Measurements from ENCODE around the gene SCCPDH.

DNA sequence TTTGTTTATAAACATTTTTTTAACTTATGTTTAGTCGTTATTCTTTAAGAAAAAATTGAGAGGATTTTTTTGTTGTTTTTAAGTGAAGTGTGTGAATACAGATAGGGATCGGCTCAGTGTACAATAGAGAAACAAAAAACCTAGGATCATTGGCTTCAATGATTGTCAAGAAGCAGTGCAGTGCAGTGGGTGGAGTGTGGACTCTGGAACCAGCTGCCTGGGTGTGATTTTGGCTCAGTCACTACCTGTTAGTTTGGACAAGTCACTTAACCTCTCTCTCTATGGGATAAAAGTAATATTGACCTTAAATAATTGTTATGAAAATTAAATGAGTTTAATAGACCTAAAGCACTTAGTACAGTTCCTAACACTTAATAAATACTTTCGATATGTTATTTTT, 41.3 kb downstream of the SCCPDH start:
- no peak for TF ChIP-seq FOXM1 (IDR thresholded peaks at IDR 0.05; ENCODE audit: borderline replicate concordance)
- no peak for TF ChIP-seq FOXK2 (IDR thresholded peaks at IDR 0.05)
- no peak for TF ChIP-seq SUZ12 (IDR thresholded peaks at IDR 0.05)
- no peak for TF ChIP-seq ARNT (IDR thresholded peaks at IDR 0.05)
- no peak for TF ChIP-seq SP1 (IDR thresholded peaks at IDR 0.05)
- no peak for TF ChIP-seq FOXA1 (IDR thresholded peaks at IDR 0.05)
- TF ChIP-seq, protein P1, sequence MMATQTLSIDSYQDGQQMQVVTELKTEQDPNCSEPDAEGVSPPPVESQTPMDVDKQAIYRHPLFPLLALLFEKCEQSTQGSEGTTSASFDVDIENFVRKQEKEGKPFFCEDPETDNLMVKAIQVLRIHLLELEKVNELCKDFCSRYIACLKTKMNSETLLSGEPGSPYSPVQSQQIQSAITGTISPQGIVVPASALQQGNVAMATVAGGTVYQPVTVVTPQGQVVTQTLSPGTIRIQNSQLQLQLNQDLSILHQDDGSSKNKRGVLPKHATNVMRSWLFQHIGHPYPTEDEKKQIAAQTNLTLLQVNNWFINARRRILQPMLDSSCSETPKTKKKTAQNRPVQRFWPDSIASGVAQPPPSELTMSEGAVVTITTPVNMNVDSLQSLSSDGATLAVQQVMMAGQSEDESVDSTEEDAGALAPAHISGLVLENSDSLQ (IDR thresholded peaks at IDR 0.05): no peak
- TF ChIP-seq ZNF384 (IDR thresholded peaks at IDR 0.05): no peak

Measured in HEK293T (cell line).